K562 (cell line): ENCODE results near the gene CYSRT1. TPM values are rescaled to one million over a fixed set of nuclear protein-coding genes. Genes with fewer than 3 reads are reported as not detected.

ENCODE experiments used
- CTBP1 ChIP-seq: fragments of 450-650 bp; IDR thresholded peaks from 2 replicates; pipeline ENCODE4 v1.6.1; 2016; ENCODE audit warnings: borderline replicate concordance
- GTF2A2 ChIP-seq: IDR thresholded peaks from 2 replicates; pipeline ENCODE4 v1.6.1; 2016; ENCODE audit warnings: mild to moderate bottlenecking, missing genetic modification characterization, missing compliant biosample characterization
- NELFE ChIP-seq: IDR thresholded peaks from 2 replicates; pipeline ENCODE4 v1.6.1; 2011; ENCODE audit warnings: mild to moderate bottlenecking; ENCODE audit not compliant: insufficient read depth, insufficient read length
- NFIX ChIP-seq: fragments of 250-450 bp; sonication (Bioruptor Pico); IDR thresholded peaks from 2 replicates; pipeline ENCODE4 v1.4.0; 2020; ENCODE audit warnings: low read depth, mild to moderate bottlenecking, moderate library complexity
- NFRKB ChIP-seq: fragments of 450-650 bp; IDR thresholded peaks from 2 replicates; pipeline ENCODE4 v1.6.1; 2016; ENCODE audit warnings: low read depth
- OTX1 ChIP-seq: fragments of 450-650 bp; formaldehyde crosslinking; IDR thresholded peaks from 2 replicates; pipeline ENCODE4 v1.4.0; 2022; ENCODE audit warnings: mild to moderate bottlenecking
- RB1 ChIP-seq: fragments of 450-650 bp; IDR thresholded peaks from 2 replicates; pipeline ENCODE4 v1.6.1; 2017; ENCODE audit warnings: low read depth, mild to moderate bottlenecking
- ZFP36 ChIP-seq: fragments of 150-350 bp; IDR thresholded peaks from 2 replicates; pipeline ENCODE4 v1.6.1; 2018; ENCODE audit warnings: low read length, low read depth; ENCODE audit not compliant: partially characterized antibody
- ZNF124 ChIP-seq: sonication (generic); formaldehyde crosslinking; IDR thresholded peaks from 2 replicates; pipeline ENCODE4 v1.8.1; 2022; ENCODE audit warnings: missing genetic modification reagents
- ZNF140 ChIP-seq: fragments of 250-450 bp; sonication (Bioruptor Pico); IDR thresholded peaks from 2 replicates; pipeline ENCODE4 v1.8.0; 2021; ENCODE audit warnings: moderate library complexity, mild to moderate bottlenecking, inconsistent platforms
- ZNF431 ChIP-seq: sonication (generic); formaldehyde crosslinking; IDR thresholded peaks from 2 replicates; pipeline ENCODE4 v1.8.0; 2022; ENCODE audit warnings: mild to moderate bottlenecking, missing genetic modification reagents
- polyA plus RNA-seq, 8 experiments: library from polyadenylated mRNA; depleted of rRNA in 4 of 8; stranded (reverse) in 5 of 8; unstranded in 3 of 8; fragments of >200 nt; fragmentation: Nextera tagmentation in 2 of 8; fragmentation: Illumina TruSeq in 1 of 8; extraction: Ambion mirVana in 2 of 8; extraction: Trizol in 1 of 8; gene quantifications; 2 replicates each; pipeline versions ENCODE4 v1.2.1 to v1.2.3, GENCODE V29; 2011 to 2014; ENCODE audit warnings: inconsistent platforms in 1 of 8, missing spikeins in 1 of 8
- total RNA-seq, 7 experiments: library from RNA; depleted of rRNA in 6 of 7; stranded (reverse); fragments of >200 nt in 6 of 7; fragmentation: Illumina TruSeq in 2 of 7; extraction: Trizol in 2 of 7; gene quantifications; 2 replicates each; pipeline versions ENCODE4 v1.2.1 to v1.2.3, GENCODE V29; 2011 to 2021; ENCODE audit warnings: low replicate concordance in 1 of 7
- TF ChIP-seq, protein P1 (sequence below): fragments of 250-450 bp; sonication (Bioruptor Pico); IDR thresholded peaks from 2 replicates; pipeline ENCODE4 v1.4.0; 2020
- TF ChIP-seq, protein P2 (sequence below), 3 experiments: fragments of 200-800 bp in 1 of 3; fragments of 250-450 bp in 1 of 3; fragments of 450-650 bp in 1 of 3; sonication (Bioruptor Pico) in 1 of 3; sonication (Bioruptor generic) in 1 of 3; formaldehyde crosslinking in 1 of 3; IDR thresholded peaks; 2 replicates each; pipeline versions ENCODE4 v1.6.1 to v1.8.0; 2016 to 2022; ENCODE audit warnings: mild to moderate bottlenecking in 2 of 3, missing genetic modification characterization in 2 of 3, missing compliant biosample characterization in 1 of 3, moderate library complexity in 1 of 3
- TF ChIP-seq, protein P3 (sequence below): sonication (generic); formaldehyde crosslinking; IDR thresholded peaks from 2 replicates; pipeline ENCODE4 v1.8.0; 2022; ENCODE audit warnings: missing genetic modification reagents, mild to moderate bottlenecking, moderate library complexity, borderline replicate concordance
- TF ChIP-seq, protein P4 (sequence below): fragments of 450-650 bp; formaldehyde crosslinking; IDR thresholded peaks from 2 replicates; pipeline ENCODE4 v1.4.0; 2020; ENCODE audit warnings: mild to moderate bottlenecking, moderate library complexity

Gene CYSRT1
- total and polyA plus RNA-seq, 9 of the 15 experiments (the other 6 are each of a cell fraction or from before 2014, with no cell fraction given), result 0.04 to 1.4 (median 0.42) TPM; not detected in 3

DNA sequence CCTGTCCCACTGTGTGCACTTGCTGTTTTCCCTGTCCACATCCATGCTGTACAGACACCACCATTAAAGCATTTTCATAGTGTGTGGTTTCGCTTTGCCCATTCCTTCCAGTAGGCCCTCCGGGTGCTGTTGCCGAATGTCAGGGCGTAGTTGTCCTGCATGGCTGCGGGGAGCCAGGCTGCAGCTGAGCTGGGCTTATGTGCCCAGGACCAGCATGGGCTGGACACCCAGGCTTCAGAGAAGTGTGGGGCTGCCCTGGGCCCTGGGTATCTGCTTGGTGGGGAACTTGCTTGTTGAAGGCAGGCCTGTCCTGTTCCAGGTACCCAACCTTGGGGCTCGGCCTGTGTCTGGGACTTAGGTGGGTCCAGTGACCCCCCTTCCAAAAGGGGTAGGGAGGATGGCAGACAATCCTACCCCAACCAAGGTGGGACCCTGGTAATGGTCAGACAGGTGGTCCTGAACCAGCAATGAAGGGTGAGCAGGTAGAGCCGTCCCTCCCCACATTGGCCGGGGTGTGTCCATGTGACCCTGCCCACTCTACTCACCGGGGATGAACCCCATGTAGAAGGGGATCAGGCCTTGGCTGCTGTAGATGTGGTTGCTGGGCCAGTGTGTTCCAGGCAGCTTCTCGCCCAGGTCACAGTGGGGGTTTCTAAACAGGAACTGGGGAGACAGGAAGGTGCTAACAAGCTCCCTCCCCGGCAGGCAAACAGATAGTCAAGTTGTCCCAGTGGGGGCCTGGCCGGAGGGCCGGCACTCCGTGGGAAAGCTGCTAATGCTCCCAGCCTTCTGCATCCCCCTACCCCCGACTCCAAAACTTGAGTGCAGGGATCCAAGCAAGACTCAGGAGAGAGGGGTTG lies 18.9 kb downstream of the CYSRT1 start (continued):
- TF ChIP-seq, protein P1, sequence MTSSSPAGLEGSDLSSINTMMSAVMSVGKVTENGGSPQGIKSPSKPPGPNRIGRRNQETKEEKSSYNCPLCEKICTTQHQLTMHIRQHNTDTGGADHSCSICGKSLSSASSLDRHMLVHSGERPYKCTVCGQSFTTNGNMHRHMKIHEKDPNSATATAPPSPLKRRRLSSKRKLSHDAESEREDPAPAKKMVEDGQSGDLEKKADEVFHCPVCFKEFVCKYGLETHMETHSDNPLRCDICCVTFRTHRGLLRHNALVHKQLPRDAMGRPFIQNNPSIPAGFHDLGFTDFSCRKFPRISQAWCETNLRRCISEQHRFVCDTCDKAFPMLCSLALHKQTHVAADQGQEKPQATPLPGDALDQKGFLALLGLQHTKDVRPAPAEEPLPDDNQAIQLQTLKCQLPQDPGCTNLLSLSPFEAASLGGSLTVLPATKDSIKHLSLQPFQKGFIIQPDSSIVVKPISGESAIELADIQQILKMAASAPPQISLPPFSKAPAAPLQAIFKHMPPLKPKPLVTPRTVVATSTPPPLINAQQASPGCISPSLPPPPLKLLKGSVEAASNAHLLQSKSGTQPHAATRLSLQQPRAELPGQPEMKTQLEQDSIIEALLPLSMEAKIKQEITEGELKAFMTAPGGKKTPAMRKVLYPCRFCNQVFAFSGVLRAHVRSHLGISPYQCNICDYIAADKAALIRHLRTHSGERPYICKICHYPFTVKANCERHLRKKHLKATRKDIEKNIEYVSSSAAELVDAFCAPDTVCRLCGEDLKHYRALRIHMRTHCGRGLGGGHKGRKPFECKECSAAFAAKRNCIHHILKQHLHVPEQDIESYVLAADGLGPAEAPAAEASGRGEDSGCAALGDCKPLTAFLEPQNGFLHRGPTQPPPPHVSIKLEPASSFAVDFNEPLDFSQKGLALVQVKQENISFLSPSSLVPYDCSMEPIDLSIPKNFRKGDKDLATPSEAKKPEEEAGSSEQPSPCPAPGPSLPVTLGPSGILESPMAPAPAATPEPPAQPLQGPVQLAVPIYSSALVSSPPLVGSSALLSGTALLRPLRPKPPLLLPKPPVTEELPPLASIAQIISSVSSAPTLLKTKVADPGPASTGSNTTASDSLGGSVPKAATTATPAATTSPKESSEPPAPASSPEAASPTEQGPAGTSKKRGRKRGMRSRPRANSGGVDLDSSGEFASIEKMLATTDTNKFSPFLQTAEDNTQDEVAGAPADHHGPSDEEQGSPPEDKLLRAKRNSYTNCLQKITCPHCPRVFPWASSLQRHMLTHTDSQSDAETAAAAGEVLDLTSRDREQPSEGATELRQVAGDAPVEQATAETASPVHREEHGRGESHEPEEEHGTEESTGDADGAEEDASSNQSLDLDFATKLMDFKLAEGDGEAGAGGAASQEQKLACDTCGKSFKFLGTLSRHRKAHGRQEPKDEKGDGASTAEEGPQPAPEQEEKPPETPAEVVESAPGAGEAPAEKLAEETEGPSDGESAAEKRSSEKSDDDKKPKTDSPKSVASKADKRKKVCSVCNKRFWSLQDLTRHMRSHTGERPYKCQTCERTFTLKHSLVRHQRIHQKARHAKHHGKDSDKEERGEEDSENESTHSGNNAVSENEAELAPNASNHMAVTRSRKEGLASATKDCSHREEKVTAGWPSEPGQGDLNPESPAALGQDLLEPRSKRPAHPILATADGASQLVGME (CRISPR knock-in tag), result no peak
- TF ChIP-seq CTBP1 (no peak), ZNF124 (CRISPR knock-in tag) (0 out of 2 replicates have a peak, but pooled peaks have one; percentile 17), NFRKB (no peak), GTF2A2 (tag) (no peak), NFIX (CRISPR knock-in tag) (no peak), RB1 (no peak), OTX1 (peak; percentile 74), NELFE (no peak), ZNF431 (CRISPR knock-in tag) (no peak; the same call in 1 of the 2 replicates), ZFP36 (no peak), ZNF140 (CRISPR knock-in tag) (no peak)
- TF ChIP-seq, protein P2, sequence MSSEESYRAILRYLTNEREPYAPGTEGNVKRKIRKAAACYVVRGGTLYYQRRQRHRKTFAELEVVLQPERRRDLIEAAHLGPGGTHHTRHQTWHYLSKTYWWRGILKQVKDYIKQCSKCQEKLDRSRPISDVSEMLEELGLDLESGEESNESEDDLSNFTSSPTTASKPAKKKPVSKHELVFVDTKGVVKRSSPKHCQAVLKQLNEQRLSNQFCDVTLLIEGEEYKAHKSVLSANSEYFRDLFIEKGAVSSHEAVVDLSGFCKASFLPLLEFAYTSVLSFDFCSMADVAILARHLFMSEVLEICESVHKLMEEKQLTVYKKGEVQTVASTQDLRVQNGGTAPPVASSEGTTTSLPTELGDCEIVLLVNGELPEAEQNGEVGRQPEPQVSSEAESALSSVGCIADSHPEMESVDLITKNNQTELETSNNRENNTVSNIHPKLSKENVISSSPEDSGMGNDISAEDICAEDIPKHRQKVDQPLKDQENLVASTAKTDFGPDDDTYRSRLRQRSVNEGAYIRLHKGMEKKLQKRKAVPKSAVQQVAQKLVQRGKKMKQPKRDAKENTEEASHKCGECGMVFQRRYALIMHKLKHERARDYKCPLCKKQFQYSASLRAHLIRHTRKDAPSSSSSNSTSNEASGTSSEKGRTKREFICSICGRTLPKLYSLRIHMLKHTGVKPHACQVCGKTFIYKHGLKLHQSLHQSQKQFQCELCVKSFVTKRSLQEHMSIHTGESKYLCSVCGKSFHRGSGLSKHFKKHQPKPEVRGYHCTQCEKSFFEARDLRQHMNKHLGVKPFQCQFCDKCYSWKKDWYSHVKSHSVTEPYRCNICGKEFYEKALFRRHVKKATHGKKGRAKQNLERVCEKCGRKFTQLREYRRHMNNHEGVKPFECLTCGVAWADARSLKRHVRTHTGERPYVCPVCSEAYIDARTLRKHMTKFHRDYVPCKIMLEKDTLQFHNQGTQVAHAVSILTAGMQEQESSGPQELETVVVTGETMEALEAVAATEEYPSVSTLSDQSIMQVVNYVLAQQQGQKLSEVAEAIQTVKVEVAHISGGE (CRISPR knock-in tag; IDR thresholded peaks at IDR 0.05), result peak in 1 of 3 experiments; percentile 34; a peak in 2 of 6 replicates
- TF ChIP-seq, protein P3, sequence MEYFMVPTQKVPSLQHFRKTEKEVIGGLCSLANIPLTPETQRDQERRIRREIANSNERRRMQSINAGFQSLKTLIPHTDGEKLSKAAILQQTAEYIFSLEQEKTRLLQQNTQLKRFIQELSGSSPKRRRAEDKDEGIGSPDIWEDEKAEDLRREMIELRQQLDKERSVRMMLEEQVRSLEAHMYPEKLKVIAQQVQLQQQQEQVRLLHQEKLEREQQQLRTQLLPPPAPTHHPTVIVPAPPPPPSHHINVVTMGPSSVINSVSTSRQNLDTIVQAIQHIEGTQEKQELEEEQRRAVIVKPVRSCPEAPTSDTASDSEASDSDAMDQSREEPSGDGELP (CRISPR knock-in tag), result peak; percentile 35; the same call in 1 of the 2 replicates
- TF ChIP-seq, protein P4, sequence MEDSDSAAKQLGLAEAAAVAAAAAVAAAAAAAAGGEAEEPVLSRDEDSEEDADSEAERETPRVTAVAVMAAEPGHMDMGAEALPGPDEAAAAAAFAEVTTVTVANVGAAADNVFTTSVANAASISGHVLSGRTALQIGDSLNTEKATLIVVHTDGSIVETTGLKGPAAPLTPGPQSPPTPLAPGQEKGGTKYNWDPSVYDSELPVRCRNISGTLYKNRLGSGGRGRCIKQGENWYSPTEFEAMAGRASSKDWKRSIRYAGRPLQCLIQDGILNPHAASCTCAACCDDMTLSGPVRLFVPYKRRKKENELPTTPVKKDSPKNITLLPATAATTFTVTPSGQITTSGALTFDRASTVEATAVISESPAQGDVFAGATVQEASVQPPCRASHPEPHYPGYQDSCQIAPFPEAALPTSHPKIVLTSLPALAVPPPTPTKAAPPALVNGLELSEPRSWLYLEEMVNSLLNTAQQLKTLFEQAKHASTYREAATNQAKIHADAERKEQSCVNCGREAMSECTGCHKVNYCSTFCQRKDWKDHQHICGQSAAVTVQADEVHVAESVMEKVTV, result 0 out of 2 replicates have a peak, but pooled peaks have one; percentile 21
